D721Med (cell line): ENCODE measurements around the gene CD3E.

ENCODE experiments used
- DNase-seq: peaks from one replicate; pipeline ENCODE4 v3.0.0; 2011; ENCODE audit warnings: low spot score; ENCODE audit not compliant: insufficient read length
- FAIRE-seq: peaks from 2 replicates; lab custom pipeline; 2011; peaks lifted over from hg19 to GRCh38; lab: Jason Lieb, UNC
- CTCF ChIP-seq: IDR thresholded peaks from 2 replicates; pipeline ENCODE4 v1.5.1; 2012; ENCODE audit warnings: mild to moderate bottlenecking, control low read depth; ENCODE audit not compliant: insufficient read depth; ENCODE audit errors: missing control alignments

Gene CD3E

GRCh38 chr11:118264569-118265465 lies 39.7 kb upstream of the CD3E start:
- DNase-seq: peak; percentile 46
- FAIRE-seq: no peak
- TF ChIP-seq CTCF: no peak

DNA sequence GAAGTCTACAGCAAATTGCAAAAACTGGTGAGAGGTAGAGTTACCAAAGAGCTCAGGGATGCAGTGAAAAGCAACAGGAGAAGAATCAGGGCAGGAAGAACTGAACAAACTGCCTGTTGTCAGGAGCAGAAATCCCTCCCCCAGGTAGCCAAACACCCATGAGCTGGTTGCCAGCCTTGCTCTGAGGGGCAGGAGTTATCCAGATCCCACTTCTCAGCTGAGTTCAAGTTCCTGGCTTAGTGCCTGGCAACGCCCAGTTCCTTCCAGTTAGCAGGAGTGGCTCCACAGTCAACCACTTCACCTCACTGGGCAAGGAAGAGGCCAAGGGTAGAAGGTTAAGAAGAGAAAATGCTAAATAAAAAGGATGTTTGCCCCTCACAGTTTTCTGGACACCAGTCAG lies 38.6 kb upstream of the CD3E start:
- DNase-seq (no peak), FAIRE-seq (no peak)
- no peak for TF ChIP-seq CTCF

DNA sequence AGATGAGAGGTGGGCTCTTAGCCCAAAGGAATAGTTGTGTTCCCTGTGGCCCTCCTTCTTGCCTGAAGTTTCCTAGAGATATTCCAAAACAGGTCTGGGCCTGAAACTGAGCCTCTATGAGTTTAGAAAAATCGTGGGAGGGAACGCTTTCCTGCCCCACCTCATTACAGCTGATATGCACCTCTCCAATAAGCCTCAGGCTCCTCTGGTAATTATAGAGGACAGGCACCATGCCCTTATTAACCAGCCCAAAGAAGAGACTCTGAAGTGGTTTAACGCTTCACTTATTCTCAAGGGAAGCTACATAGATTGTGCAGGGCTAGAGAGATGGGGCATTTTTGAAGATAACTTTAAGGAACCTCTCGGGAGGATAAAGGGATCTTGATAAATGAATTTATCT lies 37.0 kb upstream of the CD3E start:
- no peak for FAIRE-seq
- DNase-seq: no peak
- no peak for TF ChIP-seq CTCF

GRCh38 chr11:118272001-118272400 lies 32.5 kb upstream of the CD3E start:
- no peak for FAIRE-seq
- no peak for DNase-seq
- TF ChIP-seq CTCF: no peak

- DNase-seq (no peak), FAIRE-seq (no peak)
- TF ChIP-seq CTCF: no peak
Observed at GRCh38 chr11:118274186-118274585, 30.3 kb upstream of the CD3E start.

DNA sequence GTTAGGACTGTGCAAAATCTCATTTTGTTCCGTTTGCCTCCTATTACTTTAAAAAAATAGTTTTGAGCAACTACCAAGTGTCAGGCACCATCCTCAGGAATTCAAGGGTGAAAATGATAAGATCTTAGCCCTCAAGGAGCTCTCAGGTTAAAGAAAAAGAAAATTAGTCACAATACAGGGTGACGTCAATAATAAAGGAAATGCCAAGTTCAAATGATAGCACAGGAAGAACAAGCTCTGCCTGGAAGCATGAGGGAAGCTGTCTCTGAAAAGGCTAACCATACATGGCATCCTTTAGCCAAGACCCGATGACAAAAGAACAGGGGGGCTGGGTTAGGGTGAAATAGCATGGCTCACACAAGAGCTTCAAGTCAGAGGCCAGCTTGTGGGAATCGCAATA lies 29.4 kb upstream of the CD3E start:
- no peak for TF ChIP-seq CTCF
- FAIRE-seq (no peak), DNase-seq (no peak)

DNA sequence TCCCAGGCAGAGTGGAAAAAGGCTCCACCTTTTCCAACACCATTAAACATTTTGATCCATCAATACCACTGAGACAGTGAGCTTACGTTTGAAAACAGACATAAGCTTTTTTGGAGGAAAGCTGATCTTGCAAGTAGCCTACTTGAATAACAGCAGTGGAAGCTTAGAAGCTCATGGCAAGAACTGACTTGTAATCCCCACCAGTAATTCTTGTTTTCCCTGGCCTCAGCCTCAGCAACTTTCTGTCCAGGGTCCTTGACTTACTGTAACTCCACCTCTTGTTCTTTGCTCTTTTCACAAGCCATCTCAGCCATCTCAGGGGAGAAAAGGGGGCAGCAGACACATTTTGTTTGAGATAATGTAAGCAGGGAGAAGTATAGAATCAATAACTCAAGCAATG lies 28.1 kb upstream of the CD3E start:
- DNase-seq: no peak
- FAIRE-seq: no peak
- TF ChIP-seq CTCF: no peak
